ENCODE data around the gene SKA1. TPM values are rescaled to one million over a fixed set of nuclear protein-coding genes. Genes with fewer than 3 reads are reported as not detected.

SKA1 gene
- total RNA-seq, 1 experiment from 2014 or later, result 18.1 TPM

DNA sequence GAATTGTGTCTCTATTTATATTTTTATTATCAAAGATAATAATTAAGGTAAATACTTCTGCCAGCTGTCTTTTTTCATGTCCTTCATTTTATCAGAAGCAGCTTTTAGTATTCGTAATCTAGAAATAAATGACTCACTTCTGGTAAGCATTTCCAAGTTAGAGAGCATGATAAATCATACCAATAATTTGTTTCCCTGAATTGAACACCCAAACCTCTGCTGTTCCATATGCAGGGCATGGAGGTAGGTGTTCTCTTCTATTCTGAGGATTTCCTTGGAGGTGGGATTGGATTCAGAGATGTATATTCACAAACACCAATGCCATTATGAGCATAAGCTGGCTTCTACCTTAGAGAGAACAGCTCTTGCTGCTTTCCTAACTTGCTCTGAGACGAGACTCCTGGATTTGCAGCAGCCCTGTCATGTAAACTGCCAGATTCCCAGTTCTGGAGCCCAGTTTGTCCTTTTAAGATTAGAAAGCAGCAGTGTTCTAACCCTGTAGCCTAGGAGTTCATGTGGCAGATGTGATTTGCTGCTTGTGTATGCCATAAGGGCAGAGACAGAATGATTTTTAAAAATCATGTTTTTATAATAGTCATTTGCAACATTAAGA, 47.5 kb downstream of the SKA1 start:
- Mint-ChIP-seq H3K27ac (no peak overlapping the region), H3K4me1 (no peaks in the 10 kb centered on the region), H3K27me3 (ENCODE audit: low read depth) (peaks cover 14% of the 10 kb centered on the region; the same call in 1 of the 2 replicates), H3K9me3 (peaks cover 51% of the 10 kb centered on the region), H3K4me3 (no peak overlapping the region), H3K36me3 (peaks cover 39% of the 10 kb centered on the region)
- CTCF ChIA-PET, result no interaction called here
- DNase-seq (ENCODE audit: low spot score), result no peak
- POLR2A ChIA-PET, result no interaction called here
- ATAC-seq, result no peak
- TF ChIP-seq E2F4 (CRISPR knock-in tag; IDR thresholded peaks at IDR 0.05; ENCODE audit: borderline replicate concordance, low read depth) (no peak), IRF2 (CRISPR knock-in tag; IDR thresholded peaks at IDR 0.05; ENCODE audit: borderline replicate concordance, low read depth) (no peak), ESRRA (CRISPR knock-in tag; IDR thresholded peaks at IDR 0.05; ENCODE audit: borderline replicate concordance) (no peak), SP1 (CRISPR knock-in tag; conservative IDR thresholded peaks at IDR 0.05) (no peak), TP53 (CRISPR knock-in tag; IDR thresholded peaks at IDR 0.05) (no peak), ZNF425 (CRISPR knock-in tag; conservative IDR thresholded peaks at IDR 0.05) (no peak), NFE2L1 (CRISPR knock-in tag; IDR thresholded peaks at IDR 0.05) (no peak), ZSCAN18 (CRISPR knock-in tag; IDR thresholded peaks at IDR 0.05) (no peak), JAZF1 (CRISPR knock-in tag; IDR thresholded peaks at IDR 0.05) (no peak)
- TF ChIP-seq, protein P1, sequence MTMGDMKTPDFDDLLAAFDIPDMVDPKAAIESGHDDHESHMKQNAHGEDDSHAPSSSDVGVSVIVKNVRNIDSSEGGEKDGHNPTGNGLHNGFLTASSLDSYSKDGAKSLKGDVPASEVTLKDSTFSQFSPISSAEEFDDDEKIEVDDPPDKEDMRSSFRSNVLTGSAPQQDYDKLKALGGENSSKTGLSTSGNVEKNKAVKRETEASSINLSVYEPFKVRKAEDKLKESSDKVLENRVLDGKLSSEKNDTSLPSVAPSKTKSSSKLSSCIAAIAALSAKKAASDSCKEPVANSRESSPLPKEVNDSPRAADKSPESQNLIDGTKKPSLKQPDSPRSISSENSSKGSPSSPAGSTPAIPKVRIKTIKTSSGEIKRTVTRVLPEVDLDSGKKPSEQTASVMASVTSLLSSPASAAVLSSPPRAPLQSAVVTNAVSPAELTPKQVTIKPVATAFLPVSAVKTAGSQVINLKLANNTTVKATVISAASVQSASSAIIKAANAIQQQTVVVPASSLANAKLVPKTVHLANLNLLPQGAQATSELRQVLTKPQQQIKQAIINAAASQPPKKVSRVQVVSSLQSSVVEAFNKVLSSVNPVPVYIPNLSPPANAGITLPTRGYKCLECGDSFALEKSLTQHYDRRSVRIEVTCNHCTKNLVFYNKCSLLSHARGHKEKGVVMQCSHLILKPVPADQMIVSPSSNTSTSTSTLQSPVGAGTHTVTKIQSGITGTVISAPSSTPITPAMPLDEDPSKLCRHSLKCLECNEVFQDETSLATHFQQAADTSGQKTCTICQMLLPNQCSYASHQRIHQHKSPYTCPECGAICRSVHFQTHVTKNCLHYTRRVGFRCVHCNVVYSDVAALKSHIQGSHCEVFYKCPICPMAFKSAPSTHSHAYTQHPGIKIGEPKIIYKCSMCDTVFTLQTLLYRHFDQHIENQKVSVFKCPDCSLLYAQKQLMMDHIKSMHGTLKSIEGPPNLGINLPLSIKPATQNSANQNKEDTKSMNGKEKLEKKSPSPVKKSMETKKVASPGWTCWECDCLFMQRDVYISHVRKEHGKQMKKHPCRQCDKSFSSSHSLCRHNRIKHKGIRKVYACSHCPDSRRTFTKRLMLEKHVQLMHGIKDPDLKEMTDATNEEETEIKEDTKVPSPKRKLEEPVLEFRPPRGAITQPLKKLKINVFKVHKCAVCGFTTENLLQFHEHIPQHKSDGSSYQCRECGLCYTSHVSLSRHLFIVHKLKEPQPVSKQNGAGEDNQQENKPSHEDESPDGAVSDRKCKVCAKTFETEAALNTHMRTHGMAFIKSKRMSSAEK (CRISPR knock-in tag; IDR thresholded peaks at IDR 0.05; ENCODE audit: borderline replicate concordance), result no peak

GRCh38 chr18:50424877-50425690, 50.2 kb downstream of the SKA1 start:
- H3K4me1 Mint-ChIP-seq, result no peaks in the 10 kb centered on the region
- peaks cover 21% of the 10 kb centered on the region for H3K36me3 Mint-ChIP-seq
- ATAC-seq (no peak), DNase-seq (ENCODE audit: low spot score) (no peak)
- TF ChIP-seq SMAD3 (CRISPR knock-in tag; IDR thresholded peaks at IDR 0.05; ENCODE audit: borderline replicate concordance) (no peak), ZNF416 (CRISPR knock-in tag; IDR thresholded peaks at IDR 0.05) (no peak), MXD4 (CRISPR knock-in tag; IDR thresholded peaks at IDR 0.05; ENCODE audit: borderline replicate concordance) (no peak), TCF7 (CRISPR knock-in tag; IDR thresholded peaks at IDR 0.05; ENCODE audit: low read depth) (no peak), ZNF219 (CRISPR knock-in tag; IDR thresholded peaks at IDR 0.05; ENCODE audit: borderline replicate concordance) (no peak), NFATC4 (CRISPR knock-in tag; IDR thresholded peaks at IDR 0.05) (no peak)
- ChIA-PET CTCF (no interaction called here), POLR2A (no interaction called here)
- no peak overlapping the region for H3K27ac Mint-ChIP-seq
- no peak overlapping the region for H3K4me3 Mint-ChIP-seq
- H3K27me3 Mint-ChIP-seq (ENCODE audit: low read depth), result peaks cover 5% of the 10 kb centered on the region; the same call in 1 of the 2 replicates
- peaks cover 30% of the 10 kb centered on the region for H3K9me3 Mint-ChIP-seq

All from WTC11 (cell line).